Stimulated activated naive CD8-positive, alpha-beta T cell treated with anti-CD3 and anti-CD28 coated beads, Interleukin-15, Interleukin-2, amounts not matched to agents 100 ng/mL and 50 ng/mL, for 24 hours (primary cell): Measurements from ENCODE around the gene CDT1.

Experiments
- H3K27ac Mint-ChIP-seq: one replicate; pipeline ENCODE4 v1.8.0; 2021; ENCODE audit warnings: mild to moderate bottlenecking, mixed read lengths
- H3K27me3 Mint-ChIP-seq: one replicate; pipeline ENCODE4 v1.8.0; 2021; ENCODE audit warnings: mixed read lengths
- H3K36me3 Mint-ChIP-seq: one replicate; pipeline ENCODE4 v1.8.0; 2021; ENCODE audit warnings: low read depth, mixed read lengths
- H3K4me1 Mint-ChIP-seq: one replicate; pipeline ENCODE4 v1.8.0; 2021; ENCODE audit warnings: low read depth, mixed read lengths
- H3K4me3 Mint-ChIP-seq: one replicate; pipeline ENCODE4 v1.8.0; 2021; ENCODE audit warnings: mild to moderate bottlenecking, mixed read lengths
- H3K9me3 Mint-ChIP-seq: one replicate; pipeline ENCODE4 v1.8.0; 2021; ENCODE audit warnings: mixed read lengths

CDT1 gene

GRCh38 chr16:88804552-88805339 is 1.2 kb downstream of the CDT1 start:
- Mint-ChIP-seq H3K4me3 (peak overlapping the region; percentile 83), H3K36me3 (peaks cover 19% of the 10 kb centered on the region), H3K27me3 (no peaks in the 10 kb centered on the region), H3K9me3 (no peaks in the 10 kb centered on the region), H3K27ac (peak overlapping the region; percentile 70), H3K4me1 (peaks cover 28% of the 10 kb centered on the region)

- Mint-ChIP-seq H3K27me3 (no peaks in the 10 kb centered on the region), H3K36me3 (peaks cover 24% of the 10 kb centered on the region), H3K27ac (peak overlapping the region; percentile 49), H3K9me3 (no peaks in the 10 kb centered on the region), H3K4me1 (peaks cover 30% of the 10 kb centered on the region), H3K4me3 (peak overlapping the region; percentile 83)
Observed at GRCh38 chr16:88805340-88805715, 1.7 kb downstream of the CDT1 start.

- peaks cover 24% of the 10 kb centered on the region for H3K36me3 Mint-ChIP-seq
- H3K27me3 Mint-ChIP-seq: no peaks in the 10 kb centered on the region
Observed at GRCh38 chr16:88805887-88806393, 2.4 kb downstream of the CDT1 start.

GRCh38 chr16:88806491-88807111 is 3.0 kb downstream of the CDT1 start:
- Mint-ChIP-seq H3K4me3 (peak overlapping the region; percentile 26), H3K9me3 (no peaks in the 10 kb centered on the region), H3K36me3 (peaks cover 24% of the 10 kb centered on the region), H3K27me3 (no peaks in the 10 kb centered on the region), H3K4me1 (peaks cover 21% of the 10 kb centered on the region), H3K27ac (no peak overlapping the region)

More at GRCh38 chr16:88805887-88806393, 2.4 kb downstream of the CDT1 start:
- H3K4me1 Mint-ChIP-seq: peaks cover 25% of the 10 kb centered on the region
- H3K9me3 Mint-ChIP-seq: no peaks in the 10 kb centered on the region
- peak overlapping the region; percentile 26 for H3K4me3 Mint-ChIP-seq
- no peak overlapping the region for H3K27ac Mint-ChIP-seq

DNA sequence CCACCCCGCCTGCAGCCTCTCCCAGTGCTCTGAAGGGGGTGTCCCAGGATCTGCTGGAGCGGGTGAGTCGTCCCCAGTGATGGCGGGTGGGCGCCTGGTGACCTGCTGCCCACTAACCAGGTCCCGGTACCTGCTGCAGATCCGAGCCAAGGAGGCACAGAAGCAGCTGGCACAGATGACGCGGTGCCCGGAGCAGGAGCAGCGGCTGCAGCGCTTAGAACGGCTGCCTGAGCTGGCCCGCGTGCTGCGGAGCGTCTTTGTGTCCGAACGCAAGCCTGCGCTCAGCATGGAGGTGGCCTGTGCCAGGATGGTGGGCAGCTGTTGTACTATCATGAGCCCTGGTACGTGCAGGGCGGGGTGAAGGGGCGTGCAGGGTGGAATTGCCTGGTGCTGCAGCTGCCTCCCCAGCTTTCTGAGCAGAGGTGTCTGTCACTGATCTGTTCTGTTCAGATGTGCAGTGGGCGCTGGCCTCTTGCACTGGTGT is 3.6 kb downstream of the CDT1 start:
- peaks cover 21% of the 10 kb centered on the region for H3K4me1 Mint-ChIP-seq
- no peak overlapping the region for H3K4me3 Mint-ChIP-seq
- no peaks in the 10 kb centered on the region for H3K9me3 Mint-ChIP-seq
- peaks cover 24% of the 10 kb centered on the region for H3K36me3 Mint-ChIP-seq
- no peak overlapping the region for H3K27ac Mint-ChIP-seq
- no peaks in the 10 kb centered on the region for H3K27me3 Mint-ChIP-seq

DNA sequence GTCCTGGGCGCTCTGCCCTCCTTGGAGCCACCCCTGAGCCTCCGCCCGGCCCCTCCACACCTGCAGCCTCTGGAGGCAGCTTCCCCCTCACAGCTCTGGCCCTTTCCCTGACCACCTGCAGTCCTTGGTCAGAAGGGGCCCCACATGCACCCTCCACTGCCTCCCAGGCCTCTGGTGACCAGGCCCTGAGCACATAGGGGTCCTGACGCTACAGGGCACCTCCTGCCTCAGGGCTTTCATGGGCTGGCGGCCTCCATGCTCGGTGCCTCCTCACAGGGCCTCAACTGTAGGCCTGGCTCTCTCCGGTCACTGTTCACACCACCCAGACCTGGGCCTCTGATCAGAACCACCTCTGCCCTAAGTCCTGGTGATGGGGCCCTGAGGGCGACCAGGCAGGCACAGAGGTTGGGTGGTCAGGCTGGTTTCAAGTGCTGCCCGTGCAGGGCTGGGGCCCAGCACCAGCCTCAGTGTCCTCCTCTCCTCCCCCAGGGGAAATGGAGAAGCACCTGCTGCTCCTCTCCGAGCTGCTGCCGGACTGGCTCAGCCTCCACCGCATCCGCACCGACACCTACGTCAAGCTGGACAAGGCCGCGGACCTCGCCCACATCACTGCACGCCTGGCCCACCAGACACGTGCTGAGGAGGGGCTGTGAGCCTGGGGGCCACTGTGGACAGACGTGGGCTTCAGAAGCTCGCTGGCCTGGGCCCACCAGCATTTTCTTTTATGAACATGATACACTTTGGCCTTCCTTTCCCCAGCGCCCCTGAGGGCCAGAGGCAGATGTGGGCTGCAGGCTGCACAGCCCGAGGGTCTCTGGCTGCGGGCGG is 4.3 kb downstream of the CDT1 start:
- Mint-ChIP-seq H3K9me3 (no peaks in the 10 kb centered on the region), H3K36me3 (peaks cover 24% of the 10 kb centered on the region), H3K4me3 (no peak overlapping the region), H3K27ac (no peak overlapping the region), H3K4me1 (peaks cover 24% of the 10 kb centered on the region), H3K27me3 (no peaks in the 10 kb centered on the region)

- Mint-ChIP-seq H3K36me3 (peaks cover 24% of the 10 kb centered on the region), H3K4me1 (peaks cover 25% of the 10 kb centered on the region), H3K4me3 (peak overlapping the region; percentile 89), H3K27ac (peak overlapping the region; percentile 88), H3K27me3 (no peaks in the 10 kb centered on the region), H3K9me3 (no peaks in the 10 kb centered on the region)
Observed at GRCh38 chr16:88809068-88809675, 5.6 kb downstream of the CDT1 start.

- peaks cover 24% of the 10 kb centered on the region for H3K36me3 Mint-ChIP-seq
- H3K27ac Mint-ChIP-seq: peak overlapping the region; percentile 88
- no peaks in the 10 kb centered on the region for H3K9me3 Mint-ChIP-seq
- no peaks in the 10 kb centered on the region for H3K27me3 Mint-ChIP-seq
- H3K4me3 Mint-ChIP-seq: peak overlapping the region; percentile 89
- H3K4me1 Mint-ChIP-seq: peaks cover 25% of the 10 kb centered on the region
Observed at GRCh38 chr16:88809676-88810165, 6.1 kb downstream of the CDT1 start.

DNA sequence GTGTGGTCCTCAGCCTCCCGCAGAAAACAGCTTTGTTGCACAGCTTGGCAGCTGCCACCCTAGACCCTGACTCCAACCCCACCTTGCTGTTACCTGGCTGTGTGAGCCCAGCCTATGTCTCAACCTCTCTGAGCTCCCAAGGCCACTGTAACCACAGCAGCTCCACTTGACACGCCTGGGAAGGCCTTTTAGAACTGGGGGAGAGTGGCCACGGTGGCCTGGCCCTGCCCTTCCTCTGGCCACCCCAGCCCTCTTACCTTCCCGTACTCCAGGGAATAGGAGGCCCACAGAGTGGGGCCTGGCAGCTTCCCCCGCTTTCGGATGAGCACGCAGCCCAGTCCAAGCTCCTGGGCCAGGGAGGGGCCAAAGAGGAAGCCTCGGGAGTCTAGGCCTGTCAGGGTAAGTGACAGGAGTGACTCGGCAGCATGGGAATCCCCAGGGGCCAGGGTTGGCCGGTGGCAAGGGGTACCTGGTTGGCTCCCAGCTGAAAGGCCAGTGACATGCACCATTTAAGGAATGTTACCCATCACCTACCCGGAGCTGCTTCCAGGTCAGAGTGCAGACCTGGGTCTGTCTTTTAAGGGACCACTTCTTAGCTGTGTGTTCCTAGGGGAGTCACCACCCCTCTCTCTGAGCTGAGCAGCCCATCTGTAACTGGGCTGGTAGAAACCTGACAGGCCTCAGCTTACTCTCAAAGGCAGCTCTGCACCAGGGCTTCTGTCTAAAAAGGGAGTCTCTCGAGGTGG is 6.8 kb downstream of the CDT1 start:
- H3K27me3 Mint-ChIP-seq: no peaks in the 10 kb centered on the region
- no peaks in the 10 kb centered on the region for H3K9me3 Mint-ChIP-seq
- peaks cover 24% of the 10 kb centered on the region for H3K36me3 Mint-ChIP-seq
- peaks cover 25% of the 10 kb centered on the region for H3K4me1 Mint-ChIP-seq
- peak overlapping the region; percentile 88 for H3K27ac Mint-ChIP-seq
- H3K4me3 Mint-ChIP-seq: peak overlapping the region; percentile 89

- Mint-ChIP-seq H3K27ac (peak overlapping the region; percentile 94), H3K4me3 (peak overlapping the region; percentile 89), H3K4me1 (peaks cover 25% of the 10 kb centered on the region), H3K36me3 (peaks cover 24% of the 10 kb centered on the region), H3K9me3 (no peaks in the 10 kb centered on the region), H3K27me3 (no peaks in the 10 kb centered on the region)
Observed at GRCh38 chr16:88810912-88811768, 7.6 kb downstream of the CDT1 start.

GRCh38 chr16:88811769-88812512 is 8.4 kb downstream of the CDT1 start, which contains the start of gene APRT:
Gene APRT (minus strand): TSS chr16:88811928. CDS start chr16:88811899, 29 bp downstream.
- H3K27ac Mint-ChIP-seq: peak within 1 kb of the TSS; percentile 94
- H3K36me3 Mint-ChIP-seq: peaks cover 24% of the 10 kb centered on the region
- peaks cover 25% of the 10 kb centered on the region for H3K4me1 Mint-ChIP-seq
- H3K9me3 Mint-ChIP-seq: no peaks in the 10 kb centered on the region
- no peaks in the 10 kb centered on the region for H3K27me3 Mint-ChIP-seq
- H3K4me3 Mint-ChIP-seq: peak within 1 kb of the TSS; percentile 89

DNA sequence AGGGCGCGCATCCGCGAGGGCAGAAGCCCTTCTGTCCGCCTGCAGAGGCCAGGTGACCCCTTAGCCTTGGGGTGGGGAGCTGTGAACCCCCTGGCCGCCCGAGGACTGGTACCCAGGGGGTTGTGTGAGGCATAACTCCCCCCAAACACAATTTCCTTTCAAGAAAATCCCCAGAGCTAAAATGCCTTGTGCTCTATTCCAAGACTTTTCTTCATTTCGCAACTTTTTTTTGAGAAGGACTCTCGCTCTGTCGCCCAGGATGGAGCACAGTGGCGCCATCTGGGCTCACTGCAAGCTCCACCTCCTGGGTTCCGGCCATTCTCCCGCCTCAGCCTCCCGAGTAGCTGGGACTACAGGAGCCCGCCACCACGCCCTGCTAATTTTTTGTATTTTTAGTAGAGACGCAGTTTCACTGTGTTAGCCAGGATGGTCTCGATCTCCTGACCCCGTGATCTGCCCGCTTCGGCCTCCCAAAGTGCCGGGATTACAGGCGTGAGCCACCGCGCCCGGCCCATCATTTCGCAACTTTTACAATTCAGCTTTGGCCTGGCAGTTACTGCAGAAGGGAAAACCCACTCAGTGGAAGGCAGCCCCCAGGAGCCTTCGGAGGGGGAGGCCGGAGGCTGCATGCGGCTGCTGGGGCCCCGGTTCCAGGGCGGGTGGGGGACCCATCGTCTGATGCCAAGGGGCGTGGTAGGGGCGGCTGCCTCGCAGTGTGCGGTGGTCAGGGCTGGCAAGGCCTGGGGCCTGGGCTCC is 9.1 kb downstream of the CDT1 start:
- peaks cover 25% of the 10 kb centered on the region for H3K4me1 Mint-ChIP-seq
- peak overlapping the region; percentile 85 for H3K4me3 Mint-ChIP-seq
- peaks cover 22% of the 10 kb centered on the region for H3K36me3 Mint-ChIP-seq
- peak overlapping the region; percentile 84 for H3K27ac Mint-ChIP-seq
- no peaks in the 10 kb centered on the region for H3K9me3 Mint-ChIP-seq
- no peaks in the 10 kb centered on the region for H3K27me3 Mint-ChIP-seq
